HG02840 (cell line): Measurements from ENCODE around the gene ARHGAP28.
"Not testable (repeated sequence)": the region's sequence is repeated elsewhere in the genome, so short reads cannot be mapped to it uniquely, and the experiment has no call there.

Source experiments
- ATAC-seq: cut with Tn5 transposase; IDR thresholded peaks from one replicate; pipeline ENCODE4 v1.9.1; 2021; ENCODE audit warnings: mild to moderate bottlenecking, moderate library complexity, moderate number of reproducible peaks; ENCODE audit not compliant: unreplicated experiment, low FRiP score

Gene ARHGAP28

DNA sequence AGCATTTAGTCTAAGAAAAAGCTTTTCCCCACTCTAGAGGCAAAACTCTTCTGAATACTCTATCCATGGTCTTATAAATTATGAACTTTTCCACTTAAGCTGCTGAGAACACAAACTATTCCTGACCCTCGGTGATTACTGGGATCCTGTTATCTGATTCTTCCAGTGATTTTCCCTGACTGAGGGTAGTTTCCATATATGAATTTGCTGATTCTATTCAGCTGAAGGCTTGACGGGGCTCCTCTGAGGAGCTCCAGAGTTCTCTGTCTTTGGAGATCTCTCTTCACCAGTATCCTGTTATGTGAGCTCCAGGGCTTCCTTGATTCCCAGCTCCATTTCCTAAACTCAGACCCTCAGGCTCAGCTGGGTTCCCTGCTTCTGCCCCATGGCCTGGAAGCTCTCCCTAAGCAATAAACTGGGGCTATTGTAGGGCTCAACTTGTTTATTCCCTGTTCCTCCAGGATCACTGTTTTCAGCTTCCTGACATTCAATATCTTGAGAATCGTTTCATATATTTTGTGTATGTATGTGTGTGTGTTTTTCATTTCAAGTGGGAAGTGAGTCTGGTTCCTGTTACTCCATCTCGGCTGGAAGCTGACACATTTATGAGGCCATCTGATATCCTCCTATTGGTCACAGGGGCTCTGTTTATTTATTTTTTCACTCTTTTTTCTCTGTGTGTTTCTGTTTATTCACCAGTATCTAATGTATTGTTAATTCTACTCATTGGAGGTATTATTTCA is 78.2 kb downstream of the ARHGAP28 start:
- no peak for ATAC-seq

GRCh38 chr18:6810191-6810590 is 80.7 kb downstream of the ARHGAP28 start:
- no peak for ATAC-seq

GRCh38 chr18:6811816-6812215 is 82.3 kb downstream of the ARHGAP28 start:
- no peak for ATAC-seq

GRCh38 chr18:6814882-6815425 is 85.4 kb downstream of the ARHGAP28 start:
- no peak for ATAC-seq

- no peak for ATAC-seq
These were observed 86.6 kb downstream of the ARHGAP28 start for GRCh38 chr18:6816154-6816553.

DNA sequence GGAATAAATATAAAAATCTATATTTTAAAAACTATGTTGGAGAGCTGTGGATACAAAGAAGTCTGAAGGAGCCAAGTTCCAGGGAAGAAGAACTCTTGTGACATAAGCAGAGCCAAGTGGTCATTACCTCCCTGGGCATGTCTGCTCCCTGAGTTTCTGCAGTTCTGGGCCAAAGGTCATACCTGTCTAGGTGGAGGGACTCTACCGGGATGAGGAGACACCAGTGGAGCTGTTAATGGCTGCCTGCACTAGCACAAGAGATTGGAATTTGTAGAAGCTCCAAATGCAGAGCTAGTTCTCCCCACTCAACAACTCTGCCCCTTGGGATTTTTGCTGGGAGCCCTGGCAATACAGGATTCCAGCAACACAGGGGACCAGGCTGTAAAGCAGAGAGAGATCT is 89.8 kb downstream of the ARHGAP28 start:
- no peak for ATAC-seq

- no peak for ATAC-seq
These were observed 90.8 kb downstream of the ARHGAP28 start for GRCh38 chr18:6820314-6820713.

- no peak for ATAC-seq
These were observed 91.8 kb downstream of the ARHGAP28 start for GRCh38 chr18:6821356-6821755.

DNA sequence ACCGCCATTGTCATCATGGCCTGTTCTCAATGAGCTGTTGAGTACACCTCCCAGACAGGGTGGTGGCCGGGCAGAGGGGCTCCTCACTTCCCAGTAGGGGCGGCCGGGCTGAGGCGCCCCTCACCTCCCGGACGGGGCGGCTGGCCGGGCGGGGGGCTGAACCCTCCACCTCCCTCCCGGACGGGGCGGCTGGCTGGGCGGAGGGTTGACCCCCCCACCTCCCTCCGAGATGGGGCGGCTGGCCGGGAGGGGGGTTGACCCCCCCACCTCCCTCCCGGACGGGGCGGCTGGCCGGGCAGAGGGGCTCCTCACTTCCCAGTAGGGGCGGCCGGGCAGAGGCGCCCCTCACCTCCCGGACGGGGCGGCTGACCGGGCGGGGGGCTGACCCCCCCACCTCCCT is 97.6 kb downstream of the ARHGAP28 start:
- not testable (repeated sequence) for ATAC-seq

DNA sequence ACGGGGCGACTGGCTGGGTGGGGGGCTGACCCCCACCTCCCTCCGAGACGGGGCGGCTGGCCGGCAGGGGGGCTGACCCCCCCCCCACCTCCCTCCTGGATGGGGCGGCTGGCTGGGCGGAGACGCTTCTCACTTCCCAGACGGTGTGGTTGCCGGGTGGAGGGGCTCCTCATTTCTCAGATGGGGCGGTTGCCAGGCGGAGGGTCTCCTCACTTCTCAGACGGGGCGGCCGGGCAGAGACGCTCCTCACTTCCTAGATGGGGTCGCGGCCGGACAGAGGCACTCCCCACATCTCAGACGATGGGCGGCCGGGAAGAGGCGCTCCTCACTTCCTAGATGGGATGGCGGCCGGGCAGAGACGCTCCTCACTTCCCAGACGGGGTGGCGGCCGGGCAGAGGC is 98.0 kb downstream of the ARHGAP28 start:
- ATAC-seq = not testable (repeated sequence)

- no peak for ATAC-seq
These were observed 101.4 kb downstream of the ARHGAP28 start for GRCh38 chr18:6830916-6831315.

DNA sequence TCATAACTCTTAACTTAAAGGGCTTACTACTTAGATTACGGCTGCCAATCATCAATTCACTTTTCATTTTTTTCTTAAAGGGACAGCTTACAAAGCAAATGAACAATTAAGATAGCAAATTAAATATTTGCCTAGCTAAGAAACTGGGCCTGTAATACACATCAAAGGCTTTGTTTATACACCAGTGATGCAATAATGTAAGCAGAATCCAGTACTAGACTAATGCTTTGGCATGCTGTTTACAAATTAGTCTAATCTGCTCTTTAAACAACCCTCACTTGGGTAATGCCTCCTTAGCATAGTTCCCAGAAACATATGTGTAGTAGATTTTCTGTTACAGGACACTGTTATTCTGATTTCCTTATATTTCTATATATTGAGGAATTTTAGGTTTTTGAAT is 105.8 kb downstream of the ARHGAP28 start:
- ATAC-seq = no peak

GRCh38 chr18:6836331-6836730 is 106.8 kb downstream of the ARHGAP28 start:
- ATAC-seq = no peak

- ATAC-seq = no peak
These were observed 108.4 kb downstream of the ARHGAP28 start for GRCh38 chr18:6837904-6838303.

- no peak for ATAC-seq
These were observed 112.6 kb downstream of the ARHGAP28 start for GRCh38 chr18:6842081-6842480.

DNA sequence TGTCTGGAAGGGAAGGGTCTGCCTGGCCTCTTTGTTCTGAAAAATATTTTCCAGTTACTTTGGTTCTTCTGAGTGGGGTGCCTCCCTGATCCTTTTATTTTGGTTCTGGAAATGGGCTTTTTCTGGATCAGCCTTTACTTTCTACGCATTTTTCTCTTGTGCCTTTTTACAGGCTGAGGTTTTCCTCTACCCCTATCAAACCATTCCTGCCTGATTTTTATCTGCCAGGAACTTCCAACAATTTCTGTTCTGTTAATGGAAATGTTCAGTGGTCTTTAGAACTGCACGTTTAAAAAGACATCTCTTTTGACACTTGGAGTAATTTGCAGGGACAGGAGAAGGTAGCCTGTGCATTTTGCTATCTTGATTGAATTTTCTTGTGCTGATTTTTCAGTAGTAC is 113.8 kb downstream of the ARHGAP28 start:
- ATAC-seq = no peak

GRCh38 chr18:6845521-6845920 is 116.0 kb downstream of the ARHGAP28 start:
- not testable (repeated sequence) for ATAC-seq

- ATAC-seq = no peak
These were observed 120.9 kb downstream of the ARHGAP28 start for GRCh38 chr18:6850396-6850795.

DNA sequence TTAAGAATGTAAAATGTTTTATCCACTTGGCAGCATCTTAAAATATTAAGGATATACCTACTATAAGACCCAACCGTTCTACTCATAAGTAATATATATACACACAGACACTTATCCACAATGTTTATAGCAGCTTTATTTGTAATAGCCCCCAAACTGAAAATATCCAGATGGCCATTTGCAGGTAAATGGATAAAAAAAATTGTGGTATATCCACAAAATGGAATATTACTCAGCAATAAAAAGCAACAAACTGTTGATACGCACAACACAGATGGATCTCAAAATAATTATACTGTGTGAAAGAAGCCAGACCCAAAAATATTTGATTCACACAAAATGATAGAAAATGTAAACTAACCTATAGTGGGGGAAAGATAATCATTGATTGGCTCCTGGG is 122.0 kb downstream of the ARHGAP28 start:
- ATAC-seq = no peak

DNA sequence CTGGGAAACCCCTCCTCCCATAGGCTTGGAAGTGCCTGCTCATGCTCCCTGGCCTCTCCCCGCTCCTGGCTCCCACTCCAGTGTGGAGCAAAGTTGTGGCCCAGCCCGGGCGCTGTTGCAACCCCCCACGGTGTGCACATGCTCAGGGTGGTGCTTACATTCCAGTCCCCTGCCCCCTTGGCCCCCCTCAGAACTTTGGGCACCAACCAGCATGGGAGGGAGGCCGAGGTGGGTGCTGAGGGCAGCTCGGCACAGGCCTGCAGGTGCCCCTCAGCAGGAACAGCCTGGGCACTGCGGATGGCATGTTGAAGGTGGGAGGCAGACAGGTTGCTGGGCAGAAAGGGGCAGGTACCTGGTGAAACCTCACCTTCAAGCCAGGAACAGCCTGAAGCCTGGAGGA is 125.3 kb downstream of the ARHGAP28 start:
- ATAC-seq = no peak

DNA sequence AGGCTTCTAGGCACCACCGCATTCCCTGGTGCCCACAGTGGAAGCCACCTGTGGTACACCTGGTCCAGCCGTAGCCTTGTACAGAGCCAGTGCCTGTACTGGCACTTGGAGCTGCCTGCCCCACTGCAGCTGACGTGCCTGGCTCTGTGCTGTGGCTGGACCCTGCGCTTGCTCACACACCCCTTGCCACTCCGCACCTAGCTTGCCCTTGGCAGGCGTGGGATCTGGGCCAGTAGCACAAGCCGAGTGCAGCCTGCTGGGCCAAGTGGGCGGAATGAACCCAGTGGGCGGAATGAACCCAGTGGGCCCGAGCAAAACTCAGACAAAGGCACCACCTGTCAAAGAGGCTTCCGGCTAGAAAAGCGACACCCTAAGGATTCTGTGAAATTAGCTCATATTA is 126.3 kb downstream of the ARHGAP28 start:
- ATAC-seq = no peak

DNA sequence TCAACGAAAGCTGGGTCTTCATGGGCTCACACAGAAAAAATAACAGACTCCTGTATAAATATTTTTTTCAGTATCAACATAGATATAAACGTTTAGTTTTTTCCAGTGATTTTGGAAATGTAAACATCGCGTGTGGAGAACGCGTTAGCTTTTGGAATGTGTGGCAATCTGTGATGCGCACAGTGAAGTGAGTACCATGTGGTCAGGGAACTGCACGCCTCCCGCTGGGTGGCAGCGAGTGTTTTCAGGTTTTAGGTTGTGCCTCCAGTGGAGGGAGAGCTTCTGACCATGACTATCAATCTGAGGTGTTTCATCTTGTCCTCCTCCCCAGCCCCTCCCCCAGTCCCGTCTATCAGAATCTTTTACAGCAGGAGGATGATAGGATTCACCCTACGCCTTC is 127.8 kb downstream of the ARHGAP28 start:
- no peak for ATAC-seq
